Panc1 (cell line): ENCODE data around the gene AHSG. TPM values are rescaled to one million over a fixed set of nuclear protein-coding genes. Genes with fewer than 3 reads are reported as not detected.

Experiments used
- ATAC-seq: fragments of 200-7000 bp; cut with Tn5 transposase; 2 replicates; pipeline ENCODE4 v1.9.1; 2020; ENCODE audit warnings: mild to moderate bottlenecking, moderate library complexity
- BruUV-seq: library from RNA; stranded (reverse); fragments of 400-500 nt; replicated peaks from 2 replicates; lab custom pipeline; 2021; lab: Mats Ljungman, UMichigan
- CTCF ChIA-PET: fragments of 300-600 bp; sonication (Branson Sonifier 250); formaldehyde crosslinking; loops from one replicate; lab custom pipeline; 2022; ENCODE audit warnings: antibody characterized with exemption; lab: Charles Lee
- POLR2A ChIA-PET: fragments of 300-600 bp; sonication (Branson Sonifier 250); formaldehyde crosslinking; loops from one replicate; lab custom pipeline; 2022; ENCODE audit warnings: antibody characterized with exemption; lab: Charles Lee
- DNase-seq: peaks from one replicate; pipeline ENCODE4 v3.0.0-alpha.2; 2010; ENCODE audit warnings: low read depth, low spot score
- H3K27ac ChIP-seq: 2 replicates; pipeline ENCODE4 v1.5.1; 2011; ENCODE audit warnings: mild to moderate bottlenecking, low read length, inconsistent platforms
- H3K27me3 ChIP-seq: fragments of 200-500 bp; sonication (Bioruptor generic); 2 replicates; pipeline ENCODE4 v1.6.0; 2014; ENCODE audit warnings: low read length, inconsistent platforms; ENCODE audit not compliant: control insufficient read depth, insufficient read depth
- H3K36me3 ChIP-seq: fragments of 200-500 bp; sonication (Bioruptor generic); 2 replicates; pipeline ENCODE4 v1.5.1; 2014; ENCODE audit warnings: inconsistent platforms, mild to moderate bottlenecking, low read length, moderate library complexity; ENCODE audit not compliant: control insufficient read depth, insufficient read depth
- H3K4me1 ChIP-seq: 2 replicates; pipeline ENCODE4 v1.5.1; 2011; ENCODE audit warnings: inconsistent platforms, mild to moderate bottlenecking, low read length, moderate library complexity; ENCODE audit not compliant: control insufficient read depth, insufficient read depth
- H3K4me3 ChIP-seq, 2 experiments: 2 replicates each; pipeline ENCODE4 v1.5.1; 2011 to 2012; ENCODE audit warnings: low read depth in 2 of 2, low read length in 2 of 2, mild to moderate bottlenecking in 2 of 2, inconsistent platforms in 1 of 2, moderate library complexity in 1 of 2
- H3K9me3 ChIP-seq: fragments of 200-500 bp; sonication (Bioruptor generic); 2 replicates; pipeline ENCODE4 v1.5.1; 2014; ENCODE audit warnings: low read depth, mild to moderate bottlenecking, inconsistent platforms, low read length, moderate library complexity; ENCODE audit not compliant: control insufficient read depth, insufficient read depth
- POLR2AphosphoS5 ChIP-seq: IDR thresholded peaks from 2 replicates; pipeline ENCODE4 v1.6.1; 2012; ENCODE audit warnings: mild to moderate bottlenecking, low read depth, low read length, moderate library complexity
- SIN3A ChIP-seq: IDR thresholded peaks from 2 replicates; pipeline ENCODE4 v1.6.1; 2012; ENCODE audit warnings: low read depth, mild to moderate bottlenecking, low read length, moderate library complexity, borderline replicate concordance; ENCODE audit not compliant: insufficient read depth
- TCF7L2 ChIP-seq: IDR thresholded peaks from 2 replicates; pipeline ENCODE4 v1.6.1; 2011; ENCODE audit warnings: mild to moderate bottlenecking, low read depth, low read length, inconsistent platforms
- in situ Hi-C: cut with HindIII; loops from 2 replicates; pipeline ENCODE4 v1.10.0; 2016; ENCODE audit warnings: low sequenced_read_pairs, low pct_unique_long_range_greater_than_20kb
- intact Hi-C: fragments of 100-400 bp; cut with micrococcal nuclease; formaldehyde crosslinking; loops from one replicate; pipeline ENCODE4 v1.10.0; 2022; ENCODE audit not compliant: unreplicated experiment
- total RNA-seq: library from RNA; stranded (reverse); gene quantifications from one replicate; pipeline ENCODE4 v1.2.1, GENCODE V29; 2021; ENCODE audit not compliant: unreplicated experiment
- TF ChIP-seq, protein P1 (sequence below): fragments of 450-650 bp; IDR thresholded peaks from 2 replicates; pipeline ENCODE4 v1.5.1; 2017; ENCODE audit warnings: mild to moderate bottlenecking
- TF ChIP-seq, protein P2 (sequence below), 2 experiments: IDR thresholded peaks; 2 replicates each; pipeline ENCODE4 v1.6.1; 2011 to 2012; ENCODE audit warnings: low read depth in 2 of 2, control low read depth in 1 of 2, low read length in 1 of 2, mild to moderate bottlenecking in 1 of 2, moderate library complexity in 1 of 2; ENCODE audit not compliant: insufficient read depth in 1 of 2

Gene AHSG
- total RNA-seq, 1 experiment from 2014 or later: 0.85 TPM

- Histone ChIP-seq H3K4me1 (no peaks in the 10 kb centered on the region), H3K27me3 (peaks cover 4% of the 10 kb centered on the region; the same call in 1 of the 2 replicates), H3K36me3 (no peaks in the 10 kb centered on the region), H3K27ac (no peak overlapping the region), H3K4me3 (no peak overlapping the region), H3K9me3 (no peaks in the 10 kb centered on the region)
- no peak for DNase-seq
- ChIA-PET POLR2A (no interaction called here), CTCF (no interaction called here)
- BruUV-seq: no TSS peak
- in situ Hi-C loops (no loop called here), intact Hi-C loops (no loop called here)
- TF ChIP-seq, protein P1, sequence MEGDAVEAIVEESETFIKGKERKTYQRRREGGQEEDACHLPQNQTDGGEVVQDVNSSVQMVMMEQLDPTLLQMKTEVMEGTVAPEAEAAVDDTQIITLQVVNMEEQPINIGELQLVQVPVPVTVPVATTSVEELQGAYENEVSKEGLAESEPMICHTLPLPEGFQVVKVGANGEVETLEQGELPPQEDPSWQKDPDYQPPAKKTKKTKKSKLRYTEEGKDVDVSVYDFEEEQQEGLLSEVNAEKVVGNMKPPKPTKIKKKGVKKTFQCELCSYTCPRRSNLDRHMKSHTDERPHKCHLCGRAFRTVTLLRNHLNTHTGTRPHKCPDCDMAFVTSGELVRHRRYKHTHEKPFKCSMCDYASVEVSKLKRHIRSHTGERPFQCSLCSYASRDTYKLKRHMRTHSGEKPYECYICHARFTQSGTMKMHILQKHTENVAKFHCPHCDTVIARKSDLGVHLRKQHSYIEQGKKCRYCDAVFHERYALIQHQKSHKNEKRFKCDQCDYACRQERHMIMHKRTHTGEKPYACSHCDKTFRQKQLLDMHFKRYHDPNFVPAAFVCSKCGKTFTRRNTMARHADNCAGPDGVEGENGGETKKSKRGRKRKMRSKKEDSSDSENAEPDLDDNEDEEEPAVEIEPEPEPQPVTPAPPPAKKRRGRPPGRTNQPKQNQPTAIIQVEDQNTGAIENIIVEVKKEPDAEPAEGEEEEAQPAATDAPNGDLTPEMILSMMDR: no peak
- TF ChIP-seq TCF7L2 (no peak), POLR2AphosphoS5 (no peak), SIN3A (no peak)
- TF ChIP-seq, protein P2, sequence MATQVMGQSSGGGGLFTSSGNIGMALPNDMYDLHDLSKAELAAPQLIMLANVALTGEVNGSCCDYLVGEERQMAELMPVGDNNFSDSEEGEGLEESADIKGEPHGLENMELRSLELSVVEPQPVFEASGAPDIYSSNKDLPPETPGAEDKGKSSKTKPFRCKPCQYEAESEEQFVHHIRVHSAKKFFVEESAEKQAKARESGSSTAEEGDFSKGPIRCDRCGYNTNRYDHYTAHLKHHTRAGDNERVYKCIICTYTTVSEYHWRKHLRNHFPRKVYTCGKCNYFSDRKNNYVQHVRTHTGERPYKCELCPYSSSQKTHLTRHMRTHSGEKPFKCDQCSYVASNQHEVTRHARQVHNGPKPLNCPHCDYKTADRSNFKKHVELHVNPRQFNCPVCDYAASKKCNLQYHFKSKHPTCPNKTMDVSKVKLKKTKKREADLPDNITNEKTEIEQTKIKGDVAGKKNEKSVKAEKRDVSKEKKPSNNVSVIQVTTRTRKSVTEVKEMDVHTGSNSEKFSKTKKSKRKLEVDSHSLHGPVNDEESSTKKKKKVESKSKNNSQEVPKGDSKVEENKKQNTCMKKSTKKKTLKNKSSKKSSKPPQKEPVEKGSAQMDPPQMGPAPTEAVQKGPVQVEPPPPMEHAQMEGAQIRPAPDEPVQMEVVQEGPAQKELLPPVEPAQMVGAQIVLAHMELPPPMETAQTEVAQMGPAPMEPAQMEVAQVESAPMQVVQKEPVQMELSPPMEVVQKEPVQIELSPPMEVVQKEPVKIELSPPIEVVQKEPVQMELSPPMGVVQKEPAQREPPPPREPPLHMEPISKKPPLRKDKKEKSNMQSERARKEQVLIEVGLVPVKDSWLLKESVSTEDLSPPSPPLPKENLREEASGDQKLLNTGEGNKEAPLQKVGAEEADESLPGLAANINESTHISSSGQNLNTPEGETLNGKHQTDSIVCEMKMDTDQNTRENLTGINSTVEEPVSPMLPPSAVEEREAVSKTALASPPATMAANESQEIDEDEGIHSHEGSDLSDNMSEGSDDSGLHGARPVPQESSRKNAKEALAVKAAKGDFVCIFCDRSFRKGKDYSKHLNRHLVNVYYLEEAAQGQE (IDR thresholded peaks at IDR 0.05; ENCODE audit: insufficient read depth in 1 of 2, low read depth in 2 of 2, low read length in 1 of 2): no peak
- no peak for ATAC-seq
Observed at GRCh38 chr3:186664119-186664495, 51.2 kb downstream of the AHSG start.

GRCh38 chr3:186664506-186664905, 51.6 kb downstream of the AHSG start:
- H3K27me3 ChIP-seq: peaks cover 4% of the 10 kb centered on the region; the same call in 1 of the 2 replicates
- no peaks in the 10 kb centered on the region for H3K36me3 ChIP-seq
- TF ChIP-seq POLR2AphosphoS5 (no peak), TCF7L2 (no peak), SIN3A (no peak)
- TF ChIP-seq, protein P2 (IDR thresholded peaks at IDR 0.05; ENCODE audit: insufficient read depth in 1 of 2, low read depth in 2 of 2, low read length in 1 of 2): no peak
- TF ChIP-seq, protein P1: no peak
- H3K4me1 ChIP-seq: no peaks in the 10 kb centered on the region
- ChIA-PET CTCF (no interaction called here), POLR2A (no interaction called here)
- BruUV-seq: no TSS peak
- in situ Hi-C loops: no loop called here
- ATAC-seq (no peak), DNase-seq (no peak)
- H3K9me3 ChIP-seq: no peaks in the 10 kb centered on the region
- intact Hi-C loops: no loop called here
- no peak overlapping the region for H3K27ac ChIP-seq
- no peak overlapping the region for H3K4me3 ChIP-seq
